ENCODE measurements around the gene TASOR.

DNA sequence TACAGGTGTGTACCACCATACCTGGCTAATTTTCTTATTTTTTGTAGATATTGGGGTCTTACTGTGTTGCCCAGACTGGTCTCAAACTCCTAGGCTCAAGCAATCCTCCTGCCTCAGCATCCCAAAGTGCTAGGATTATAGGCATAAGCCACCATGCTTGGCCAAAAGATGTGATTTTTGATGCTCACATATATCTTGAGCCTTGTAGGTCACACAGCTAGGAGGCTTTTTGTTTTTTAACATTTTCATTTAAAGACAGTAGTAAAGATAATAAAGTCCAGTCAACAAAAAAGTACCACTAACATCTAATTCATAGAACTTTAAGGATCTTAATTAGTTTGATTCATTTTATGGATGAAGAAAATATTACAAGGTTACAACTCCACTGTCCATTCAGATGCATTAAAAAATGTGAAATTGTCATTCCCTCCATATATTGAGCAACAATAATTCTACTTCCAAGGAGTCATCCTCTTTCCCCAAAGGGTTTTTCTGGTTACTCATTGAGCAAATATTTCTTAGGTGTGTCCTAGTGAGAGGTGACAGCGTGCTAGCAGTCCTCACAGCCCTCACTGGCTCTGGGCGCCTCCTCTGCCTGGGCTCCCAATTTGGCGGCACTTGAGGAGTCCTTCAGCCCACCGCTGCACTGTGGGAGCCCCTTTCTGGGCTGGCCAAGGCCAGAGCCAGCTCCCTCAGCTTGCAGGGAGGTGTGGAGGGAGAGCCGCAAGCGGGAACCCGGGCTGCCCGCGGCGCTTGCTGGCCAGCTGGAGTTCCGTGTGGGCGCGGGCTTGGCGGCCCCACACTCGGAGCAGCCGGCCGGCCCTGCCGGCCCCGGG, 8.3 kb upstream of the TASOR start:
- TF ChIP-seq, protein P1, sequence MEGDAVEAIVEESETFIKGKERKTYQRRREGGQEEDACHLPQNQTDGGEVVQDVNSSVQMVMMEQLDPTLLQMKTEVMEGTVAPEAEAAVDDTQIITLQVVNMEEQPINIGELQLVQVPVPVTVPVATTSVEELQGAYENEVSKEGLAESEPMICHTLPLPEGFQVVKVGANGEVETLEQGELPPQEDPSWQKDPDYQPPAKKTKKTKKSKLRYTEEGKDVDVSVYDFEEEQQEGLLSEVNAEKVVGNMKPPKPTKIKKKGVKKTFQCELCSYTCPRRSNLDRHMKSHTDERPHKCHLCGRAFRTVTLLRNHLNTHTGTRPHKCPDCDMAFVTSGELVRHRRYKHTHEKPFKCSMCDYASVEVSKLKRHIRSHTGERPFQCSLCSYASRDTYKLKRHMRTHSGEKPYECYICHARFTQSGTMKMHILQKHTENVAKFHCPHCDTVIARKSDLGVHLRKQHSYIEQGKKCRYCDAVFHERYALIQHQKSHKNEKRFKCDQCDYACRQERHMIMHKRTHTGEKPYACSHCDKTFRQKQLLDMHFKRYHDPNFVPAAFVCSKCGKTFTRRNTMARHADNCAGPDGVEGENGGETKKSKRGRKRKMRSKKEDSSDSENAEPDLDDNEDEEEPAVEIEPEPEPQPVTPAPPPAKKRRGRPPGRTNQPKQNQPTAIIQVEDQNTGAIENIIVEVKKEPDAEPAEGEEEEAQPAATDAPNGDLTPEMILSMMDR (IDR thresholded peaks at IDR 0.05): no peak
- no peak for TF ChIP-seq POLR2A (IDR thresholded peaks at IDR 0.05)
